ENCODE data around the gene PLIN5.

The PLIN5 gene

DNA sequence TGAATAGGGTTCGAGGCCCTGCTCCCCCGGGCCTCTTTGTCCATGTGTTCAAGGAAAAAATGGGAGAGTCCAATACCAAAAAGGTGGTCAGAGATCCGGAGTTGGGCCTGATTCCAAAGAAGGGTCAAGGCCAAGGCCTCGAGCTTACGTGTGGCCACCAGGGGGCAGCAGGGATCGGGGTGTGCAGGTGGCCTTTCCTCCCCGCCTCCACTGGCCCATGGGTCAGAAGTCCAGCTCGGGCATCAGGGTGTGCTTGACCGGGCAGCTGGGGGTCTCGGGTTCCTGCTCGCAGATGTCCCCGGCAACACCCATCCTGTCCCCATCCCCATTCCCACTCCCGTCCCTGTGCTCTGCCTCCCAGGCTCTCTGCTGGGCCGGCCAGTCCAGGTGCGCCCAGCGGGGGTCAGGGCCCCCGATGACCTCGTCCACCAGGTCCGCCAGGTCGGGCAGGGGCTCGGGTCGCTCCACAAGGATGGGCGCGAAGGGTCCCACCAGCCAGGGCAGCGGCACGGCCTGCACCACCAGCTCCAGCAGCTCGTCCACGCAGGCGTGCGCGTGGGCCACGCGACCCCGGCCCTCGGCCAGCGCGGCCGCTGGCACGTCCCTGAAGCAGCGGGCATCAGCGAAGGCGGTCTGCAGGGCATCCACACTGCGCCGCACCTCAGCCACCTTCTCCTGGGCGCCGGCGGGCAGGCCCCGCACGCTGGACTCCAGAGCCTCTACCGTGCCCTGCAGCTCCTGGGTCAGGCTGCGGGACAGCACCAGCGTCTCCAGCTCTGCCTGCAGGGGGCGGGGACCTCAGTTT, 11.5 kb downstream of the PLIN5 start:
- H3K36me3 Mint-ChIP-seq (ENCODE audit: low read depth), result no peaks in the 10 kb centered on the region
- H3K4me1 Mint-ChIP-seq (ENCODE audit: low read depth), result no peaks in the 10 kb centered on the region
- H3K27ac Mint-ChIP-seq, result no peak overlapping the region
- no peak overlapping the region for H3K4me3 Mint-ChIP-seq
- no peaks in the 10 kb centered on the region for H3K9me3 Mint-ChIP-seq
- peaks cover 4% of the 10 kb centered on the region for H3K27me3 Mint-ChIP-seq

GRCh38 chr19:4522291-4523002, 12.6 kb downstream of the PLIN5 start:
- Mint-ChIP-seq H3K4me3 (no peak overlapping the region), H3K36me3 (ENCODE audit: low read depth) (no peaks in the 10 kb centered on the region), H3K27ac (no peak overlapping the region), H3K9me3 (no peaks in the 10 kb centered on the region), H3K27me3 (peaks cover 4% of the 10 kb centered on the region), H3K4me1 (ENCODE audit: low read depth) (no peaks in the 10 kb centered on the region)

- peaks cover 4% of the 10 kb centered on the region for H3K27me3 Mint-ChIP-seq
- no peaks in the 10 kb centered on the region for H3K36me3 Mint-ChIP-seq (ENCODE audit: low read depth)
- no peaks in the 10 kb centered on the region for H3K4me1 Mint-ChIP-seq (ENCODE audit: low read depth)
- H3K9me3 Mint-ChIP-seq, result no peaks in the 10 kb centered on the region
- H3K4me3 Mint-ChIP-seq, result no peak overlapping the region
- H3K27ac Mint-ChIP-seq, result no peak overlapping the region
Measured at GRCh38 chr19:4521888-4522242, 13.2 kb downstream of the PLIN5 start.

- no peak overlapping the region for H3K27ac Mint-ChIP-seq
- H3K36me3 Mint-ChIP-seq (ENCODE audit: low read depth), result no peaks in the 10 kb centered on the region
- H3K9me3 Mint-ChIP-seq, result no peaks in the 10 kb centered on the region
- no peak overlapping the region for H3K4me3 Mint-ChIP-seq
- H3K4me1 Mint-ChIP-seq (ENCODE audit: low read depth), result no peaks in the 10 kb centered on the region
- H3K27me3 Mint-ChIP-seq, result peaks cover 4% of the 10 kb centered on the region
Measured at GRCh38 chr19:4521170-4521887, 13.7 kb downstream of the PLIN5 start.

- H3K27ac Mint-ChIP-seq, result no peak overlapping the region
- no peaks in the 10 kb centered on the region for H3K4me1 Mint-ChIP-seq (ENCODE audit: low read depth)
- H3K9me3 Mint-ChIP-seq, result no peaks in the 10 kb centered on the region
- peaks cover 4% of the 10 kb centered on the region for H3K27me3 Mint-ChIP-seq
- no peak overlapping the region for H3K4me3 Mint-ChIP-seq
- no peaks in the 10 kb centered on the region for H3K36me3 Mint-ChIP-seq (ENCODE audit: low read depth)
Measured at GRCh38 chr19:4519521-4520277, 15.3 kb downstream of the PLIN5 start.

DNA sequence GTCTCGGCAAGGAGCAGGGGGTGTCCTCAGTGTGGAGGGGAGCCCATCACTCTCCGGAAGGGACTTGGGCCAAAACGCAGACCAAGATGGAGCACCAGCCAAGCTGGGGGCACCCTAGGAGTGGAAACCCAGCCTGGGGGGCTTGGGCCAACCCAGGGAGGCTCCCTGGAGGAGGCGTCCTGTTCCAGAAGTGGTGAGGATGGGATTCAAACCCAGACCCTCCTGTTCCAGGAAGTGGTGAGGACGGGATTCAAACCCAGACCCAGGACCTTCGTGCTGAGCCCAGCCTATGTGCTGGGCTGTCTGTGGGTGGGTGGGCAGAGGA, 15.9 kb downstream of the PLIN5 start:
- Mint-ChIP-seq H3K4me1 (ENCODE audit: low read depth) (no peaks in the 10 kb centered on the region), H3K27me3 (peaks cover 4% of the 10 kb centered on the region), H3K36me3 (ENCODE audit: low read depth) (no peaks in the 10 kb centered on the region), H3K4me3 (no peak overlapping the region), H3K27ac (no peak overlapping the region), H3K9me3 (no peaks in the 10 kb centered on the region)

DNA sequence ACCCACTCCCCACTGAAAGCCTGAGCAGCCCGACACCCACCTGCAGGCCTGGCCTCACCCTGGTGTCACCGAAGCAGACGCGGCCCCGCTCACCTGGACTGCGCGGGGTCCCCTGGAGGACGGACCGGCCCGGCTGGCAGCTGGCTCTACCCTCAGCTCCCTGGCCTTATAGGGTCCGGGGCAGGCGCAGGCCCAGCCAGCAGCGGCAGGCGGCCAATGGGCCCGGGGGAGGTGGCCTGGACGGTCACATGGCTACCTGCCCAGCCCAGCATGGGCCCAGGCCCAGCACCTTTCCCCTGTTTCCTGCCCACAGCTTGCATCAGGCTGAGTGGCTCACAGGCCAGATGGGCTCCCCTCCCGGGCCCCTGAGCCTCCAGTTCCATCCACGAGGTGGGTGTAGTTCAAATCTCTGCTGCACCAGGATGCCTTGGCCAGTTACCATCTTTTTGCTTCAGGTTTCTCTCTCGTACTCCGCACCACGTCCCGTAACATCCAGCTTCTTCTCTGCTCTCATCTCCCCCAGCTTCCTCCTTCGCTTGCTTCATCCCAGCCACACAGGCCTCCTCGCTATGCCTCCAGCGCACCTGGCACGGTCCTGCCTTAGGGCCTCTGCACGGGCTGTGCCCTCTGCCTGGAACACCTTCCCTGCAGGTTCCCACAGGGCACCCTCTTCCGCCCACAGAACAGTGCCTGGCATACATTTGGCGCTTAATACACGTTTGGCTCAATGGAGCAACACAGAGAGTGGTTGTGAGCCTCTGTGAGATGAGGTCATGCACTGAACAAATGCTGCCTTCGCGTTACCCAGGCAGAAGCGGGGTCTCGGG, 16.5 kb downstream of the PLIN5 start, which contains the start of gene PLIN4:
PLIN4 (minus strand) TSS at position 142 of the 827 bp plus-strand sequence. CDS start 214 bp downstream, outside the sequence.
- Mint-ChIP-seq H3K4me3 (no peak within 1 kb of the TSS), H3K27ac (no peak within 1 kb of the TSS), H3K36me3 (ENCODE audit: low read depth) (no peaks in the 10 kb centered on the region), H3K4me1 (ENCODE audit: low read depth) (no peaks in the 10 kb centered on the region), H3K9me3 (no peaks in the 10 kb centered on the region), H3K27me3 (peaks cover 4% of the 10 kb centered on the region)

GRCh38 chr19:4517451-4518057, 17.5 kb downstream of the PLIN5 start:
- Mint-ChIP-seq H3K4me1 (ENCODE audit: low read depth) (no peaks in the 10 kb centered on the region), H3K9me3 (no peaks in the 10 kb centered on the region), H3K27ac (no peak overlapping the region), H3K27me3 (peaks cover 4% of the 10 kb centered on the region), H3K4me3 (no peak overlapping the region), H3K36me3 (ENCODE audit: low read depth) (no peaks in the 10 kb centered on the region)

DNA sequence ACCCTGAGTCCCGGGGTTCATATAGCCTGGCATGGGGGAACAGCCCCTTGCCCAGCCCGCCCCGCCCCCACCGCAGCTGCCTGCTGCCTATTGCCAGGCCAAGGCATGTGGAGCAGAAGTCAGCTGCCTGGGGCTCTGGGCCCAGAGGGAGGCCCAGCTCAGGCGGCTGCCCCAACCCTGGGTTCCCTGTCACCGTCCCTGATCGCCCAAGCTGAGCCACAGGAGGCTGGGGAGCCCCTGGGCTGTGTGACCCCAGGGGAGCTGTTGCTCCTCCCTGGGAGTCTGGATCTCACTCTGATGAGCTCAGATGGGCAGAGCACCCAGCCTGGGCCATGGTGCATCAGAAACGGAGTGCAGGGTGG, 18.1 kb downstream of the PLIN5 start:
- Mint-ChIP-seq H3K27ac (no peak overlapping the region), H3K27me3 (peaks cover 4% of the 10 kb centered on the region), H3K4me1 (ENCODE audit: low read depth) (no peaks in the 10 kb centered on the region), H3K36me3 (ENCODE audit: low read depth) (no peaks in the 10 kb centered on the region), H3K9me3 (no peaks in the 10 kb centered on the region), H3K4me3 (no peak overlapping the region)

DNA sequence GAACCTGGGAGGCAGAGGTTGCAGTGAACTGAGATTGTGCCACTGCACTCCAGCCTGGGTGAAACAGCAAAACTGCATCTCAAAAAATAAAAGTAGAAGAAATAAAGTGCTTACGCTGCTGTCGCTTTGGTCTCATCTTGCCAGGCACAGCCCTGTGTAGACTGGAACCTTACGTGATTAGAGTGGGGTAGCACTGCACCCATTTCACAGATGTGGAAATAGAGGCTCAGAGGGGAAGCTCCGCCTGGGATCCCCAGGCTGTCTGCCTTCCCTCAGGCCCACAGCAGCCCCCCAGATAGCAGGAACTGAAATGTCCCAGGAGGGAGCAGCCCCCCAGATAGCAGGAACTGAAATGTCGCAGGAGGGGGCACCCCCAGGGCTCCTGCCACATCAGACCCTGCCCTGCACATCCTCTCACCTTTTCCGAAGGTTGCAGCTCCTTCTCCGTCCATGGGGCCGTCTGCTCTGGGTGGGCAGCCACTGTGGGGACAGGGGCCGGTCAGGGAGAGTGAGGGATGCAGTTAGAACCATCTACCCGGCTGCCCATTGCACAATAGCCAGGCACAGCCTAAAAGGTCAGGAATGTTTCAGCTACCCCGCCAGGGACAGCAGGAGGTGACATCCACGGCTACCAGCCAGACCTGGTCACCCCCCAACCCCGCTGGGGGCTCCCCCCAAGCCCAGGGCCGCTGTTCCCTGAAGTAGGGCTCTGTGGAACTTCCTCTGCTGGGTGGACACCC, 18.7 kb downstream of the PLIN5 start:
- Mint-ChIP-seq H3K27me3 (peaks cover 4% of the 10 kb centered on the region), H3K9me3 (no peaks in the 10 kb centered on the region), H3K4me1 (ENCODE audit: low read depth) (no peaks in the 10 kb centered on the region), H3K27ac (no peak overlapping the region), H3K4me3 (no peak overlapping the region), H3K36me3 (ENCODE audit: low read depth) (no peaks in the 10 kb centered on the region)

- H3K9me3 Mint-ChIP-seq, result no peaks in the 10 kb centered on the region
- no peaks in the 10 kb centered on the region for H3K36me3 Mint-ChIP-seq (ENCODE audit: low read depth)
- H3K27me3 Mint-ChIP-seq, result peaks cover 4% of the 10 kb centered on the region
- H3K4me1 Mint-ChIP-seq (ENCODE audit: low read depth), result no peaks in the 10 kb centered on the region
- no peak overlapping the region for H3K4me3 Mint-ChIP-seq
- no peak overlapping the region for H3K27ac Mint-ChIP-seq
Measured at GRCh38 chr19:4515732-4516131, 19.3 kb downstream of the PLIN5 start.

DNA sequence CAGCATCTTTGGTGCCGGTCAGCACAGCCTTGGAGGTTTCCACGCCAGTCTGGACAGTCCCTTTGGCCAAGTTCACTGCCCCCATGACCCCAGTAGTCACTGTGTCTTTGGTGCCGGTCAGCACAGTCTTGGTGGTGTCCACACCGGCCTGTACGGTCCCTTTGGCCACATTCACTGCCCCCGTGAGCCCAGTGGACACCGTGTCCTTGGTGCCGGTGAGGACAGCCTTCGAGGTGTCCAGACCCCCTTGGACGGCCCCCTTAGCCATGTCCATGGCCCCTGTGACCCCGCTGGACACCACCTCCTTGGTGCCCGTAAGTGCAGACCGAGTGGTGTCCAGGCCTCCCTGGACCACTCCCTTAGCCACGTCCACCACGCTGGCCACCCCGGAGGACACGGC, 21.8 kb downstream of the PLIN5 start:
- Mint-ChIP-seq H3K27me3 (no peaks in the 10 kb centered on the region), H3K9me3 (no peaks in the 10 kb centered on the region), H3K27ac (no peak overlapping the region), H3K36me3 (ENCODE audit: low read depth) (no peaks in the 10 kb centered on the region), H3K4me3 (no peak overlapping the region), H3K4me1 (ENCODE audit: low read depth) (no peaks in the 10 kb centered on the region)

- Mint-ChIP-seq H3K4me1 (ENCODE audit: low read depth) (no peaks in the 10 kb centered on the region), H3K36me3 (ENCODE audit: low read depth) (no peaks in the 10 kb centered on the region), H3K4me3 (no peak overlapping the region), H3K27ac (no peak overlapping the region), H3K9me3 (no peaks in the 10 kb centered on the region), H3K27me3 (no peaks in the 10 kb centered on the region)
Measured at GRCh38 chr19:4512070-4512469, 23.0 kb downstream of the PLIN5 start.
